H1 (cell line): ENCODE data around the gene WNT11.

Experiments used
- POLR2A ChIP-seq, 2 experiments: IDR thresholded peaks; 1 replicate in 1 of 2; 2 replicates in 1 of 2; pipeline ENCODE4 v1.6.1; 2011; ENCODE audit warnings: low read depth in 2 of 2, low read length in 2 of 2, mild to moderate bottlenecking in 2 of 2; ENCODE audit errors: control extremely low read depth in 1 of 2
- SIN3A ChIP-seq, 2 experiments: IDR thresholded peaks in 1 of 2; conservative IDR thresholded peaks in 1 of 2; 2 replicates each; pipeline ENCODE4 v1.6.1; 2011 to 2012; ENCODE audit warnings: low read length in 2 of 2, improper control_type of control experiment in 1 of 2, low read depth in 1 of 2, mild to moderate bottlenecking in 1 of 2

DNA sequence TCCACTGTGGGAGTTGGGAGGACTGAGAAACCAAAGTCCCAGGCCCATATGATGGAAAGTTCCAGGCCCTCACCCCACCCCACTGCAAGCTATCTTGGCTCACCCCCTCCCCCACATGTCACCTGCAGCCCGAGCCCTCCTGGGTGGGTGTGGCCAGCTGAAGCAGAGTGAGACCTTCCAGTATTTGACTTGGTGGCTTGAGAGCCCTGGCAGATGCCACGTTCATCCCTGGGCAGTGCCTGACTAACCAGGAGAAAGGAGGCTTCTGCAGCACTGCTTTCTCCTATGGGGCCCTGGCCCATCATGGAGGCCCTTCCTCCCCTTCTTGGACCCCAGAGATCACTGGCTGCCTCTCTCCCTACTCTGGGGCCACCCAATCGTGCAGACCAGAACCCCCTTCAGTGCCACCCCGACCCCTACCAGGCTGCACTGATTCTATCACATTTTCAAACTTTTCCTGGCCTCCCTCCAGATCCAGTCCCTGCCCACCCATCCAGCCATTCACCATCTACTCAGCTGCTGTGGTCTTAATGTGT lies 38.1 kb upstream of the WNT11 start:
- no peak for TF ChIP-seq SIN3A (conservative IDR thresholded peaks at IDR 0.05 in 1 of 2, IDR thresholded peaks at IDR 0.05 in 1 of 2; ENCODE audit: low read depth in 1 of 2, low read length in 2 of 2)
- TF ChIP-seq POLR2A (IDR thresholded peaks at IDR 0.05; ENCODE audit: control extremely low read depth in 1 of 2, low read depth in 2 of 2, low read length in 2 of 2) = no peak
